Hepatocyte (in vitro differentiated cells): ENCODE measurements around the gene UGT1A1.

Experiments used
- EZH2 ChIP-seq: fragments of 200-600 bp; sonication (generic); IDR thresholded peaks from 2 replicates; pipeline ENCODE4 v1.6.1; 2016; ENCODE audit warnings: antibody characterized with exemption, mild to moderate bottlenecking, borderline replicate concordance
- EZH2phosphoT487 ChIP-seq: fragments of 200-600 bp; sonication (generic); IDR thresholded peaks from one replicate; pipeline ENCODE4 v1.6.1; 2018; ENCODE audit warnings: antibody characterized with exemption, mild to moderate bottlenecking, low read depth, moderate library complexity; ENCODE audit not compliant: unreplicated experiment, severe bottlenecking
- TF ChIP-seq, protein P1 (sequence below): fragments of 200-600 bp; sonication (generic); IDR thresholded peaks from 2 replicates; pipeline ENCODE4 v1.5.1; 2016; ENCODE audit warnings: antibody characterized with exemption, mild to moderate bottlenecking; ENCODE audit not compliant: poor library complexity

DNA sequence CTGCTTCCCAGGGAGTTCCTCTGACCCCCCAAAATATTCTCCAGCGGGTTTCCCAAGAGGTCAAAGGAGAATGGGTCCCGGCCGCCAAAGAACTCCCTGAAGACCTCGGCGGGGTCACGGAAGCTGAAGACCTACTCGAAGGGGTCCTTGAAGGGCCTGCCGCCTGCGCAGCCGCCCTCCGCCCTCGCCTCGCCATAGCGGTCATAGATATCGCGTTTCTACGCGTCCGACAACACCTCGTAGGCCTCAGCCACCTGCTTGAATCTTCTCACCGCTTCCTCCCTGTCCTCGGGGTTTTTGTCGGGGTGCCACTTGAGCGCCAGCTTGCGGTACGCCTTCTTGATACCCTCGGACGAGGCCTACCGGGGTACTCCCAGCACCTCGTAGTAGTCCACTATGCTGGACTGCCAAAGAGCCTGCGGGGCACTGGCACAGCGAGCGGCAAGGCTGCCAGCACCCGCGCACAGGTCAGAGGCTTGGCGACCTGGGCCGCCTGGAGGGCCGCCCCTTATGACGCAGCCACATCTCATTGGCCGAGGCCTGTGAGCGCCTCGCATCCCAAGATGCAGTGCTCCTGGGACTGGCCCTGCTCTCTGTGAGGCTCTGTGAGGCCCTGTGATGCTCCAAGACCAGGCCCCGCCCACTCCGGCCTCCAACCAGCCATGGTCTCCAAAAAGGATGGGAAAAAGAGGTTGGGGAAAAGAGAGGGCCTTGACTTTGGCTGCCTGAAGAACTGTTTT lies 5.0 kb upstream of the UGT1A1 start:
- TF ChIP-seq, protein P1, sequence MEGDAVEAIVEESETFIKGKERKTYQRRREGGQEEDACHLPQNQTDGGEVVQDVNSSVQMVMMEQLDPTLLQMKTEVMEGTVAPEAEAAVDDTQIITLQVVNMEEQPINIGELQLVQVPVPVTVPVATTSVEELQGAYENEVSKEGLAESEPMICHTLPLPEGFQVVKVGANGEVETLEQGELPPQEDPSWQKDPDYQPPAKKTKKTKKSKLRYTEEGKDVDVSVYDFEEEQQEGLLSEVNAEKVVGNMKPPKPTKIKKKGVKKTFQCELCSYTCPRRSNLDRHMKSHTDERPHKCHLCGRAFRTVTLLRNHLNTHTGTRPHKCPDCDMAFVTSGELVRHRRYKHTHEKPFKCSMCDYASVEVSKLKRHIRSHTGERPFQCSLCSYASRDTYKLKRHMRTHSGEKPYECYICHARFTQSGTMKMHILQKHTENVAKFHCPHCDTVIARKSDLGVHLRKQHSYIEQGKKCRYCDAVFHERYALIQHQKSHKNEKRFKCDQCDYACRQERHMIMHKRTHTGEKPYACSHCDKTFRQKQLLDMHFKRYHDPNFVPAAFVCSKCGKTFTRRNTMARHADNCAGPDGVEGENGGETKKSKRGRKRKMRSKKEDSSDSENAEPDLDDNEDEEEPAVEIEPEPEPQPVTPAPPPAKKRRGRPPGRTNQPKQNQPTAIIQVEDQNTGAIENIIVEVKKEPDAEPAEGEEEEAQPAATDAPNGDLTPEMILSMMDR = no peak
- no peak for TF ChIP-seq EZH2
- no peak for TF ChIP-seq EZH2phosphoT487
